Astrocyte (in vitro differentiated cells and primary cell): ENCODE measurements around the gene NAIP. TPM values are rescaled to one million over a fixed set of nuclear protein-coding genes. Genes with fewer than 3 reads are reported as not detected.
"Not testable (repeated sequence)": the region's sequence is repeated elsewhere in the genome, so short reads cannot be mapped to it uniquely, and the experiment has no call there.

Experiments
- DNase-seq: peaks from one replicate; pipeline ENCODE4 v3.0.0-alpha.2; 2010; ENCODE audit warnings: low read depth
- FAIRE-seq: peaks from 2 replicates; lab custom pipeline; 2011; peaks lifted over from hg19 to GRCh38; lab: Jason Lieb, UNC
- H2AFZ ChIP-seq: 2 replicates; pipeline ENCODE4 v1.6.0; 2012; ENCODE audit warnings: low read depth, low read length, inconsistent platforms
- H3K27ac ChIP-seq: 2 replicates; pipeline ENCODE4 v1.5.1; 2011; ENCODE audit warnings: low read depth, low read length, inconsistent platforms
- H3K27me3 ChIP-seq: 2 replicates; pipeline ENCODE4 v1.6.0; 2011; ENCODE audit warnings: low read length, inconsistent platforms; ENCODE audit not compliant: insufficient read depth
- H3K36me3 ChIP-seq: 2 replicates; pipeline ENCODE4 v1.5.1; 2011; ENCODE audit warnings: low read length, inconsistent platforms; ENCODE audit not compliant: insufficient read depth
- H3K4me1 ChIP-seq: 2 replicates; pipeline ENCODE4 v1.5.1; 2011; ENCODE audit warnings: low read length, inconsistent platforms; ENCODE audit not compliant: insufficient read depth
- H3K4me2 ChIP-seq: 2 replicates; pipeline ENCODE4 v1.6.0; 2012; ENCODE audit warnings: low read length, inconsistent platforms
- H3K4me3 ChIP-seq: 2 replicates; pipeline ENCODE4 v1.5.1; 2011; ENCODE audit warnings: low read depth, mild to moderate bottlenecking, low read length, inconsistent platforms; ENCODE audit not compliant: insufficient read depth
- H3K79me2 ChIP-seq: 2 replicates; pipeline ENCODE4 v1.6.0; 2012; ENCODE audit warnings: mild to moderate bottlenecking, low read length, inconsistent platforms; ENCODE audit not compliant: insufficient read depth
- H3K9ac ChIP-seq: 2 replicates; pipeline ENCODE4 v1.6.0; 2012; ENCODE audit warnings: mild to moderate bottlenecking, low read length, inconsistent platforms
- H3K9me3 ChIP-seq: 2 replicates; pipeline ENCODE4 v1.5.1; 2012; ENCODE audit warnings: low read depth, mild to moderate bottlenecking, low read length, inconsistent platforms; ENCODE audit not compliant: insufficient read depth
- H4K20me1 ChIP-seq: 2 replicates; pipeline ENCODE4 v1.6.0; 2012; ENCODE audit warnings: low read length, inconsistent platforms; ENCODE audit not compliant: insufficient read depth
- H3K27ac Mint-ChIP-seq: one replicate; pipeline ENCODE4 v1.8.0; 2021; ENCODE audit warnings: mild to moderate bottlenecking, mixed read lengths; ENCODE audit not compliant: unreplicated experiment
- H3K27me3 Mint-ChIP-seq: one replicate; pipeline ENCODE4 v1.8.0; 2021; ENCODE audit warnings: low read depth, mixed read lengths; ENCODE audit not compliant: unreplicated experiment
- H3K36me3 Mint-ChIP-seq: one replicate; pipeline ENCODE4 v1.8.0; 2021; ENCODE audit warnings: low read depth, mixed read lengths; ENCODE audit not compliant: unreplicated experiment
- H3K4me1 Mint-ChIP-seq: one replicate; pipeline ENCODE4 v1.8.0; 2021; ENCODE audit warnings: low read depth, mixed read lengths; ENCODE audit not compliant: unreplicated experiment
- H3K4me3 Mint-ChIP-seq: one replicate; pipeline ENCODE4 v1.8.0; 2021; ENCODE audit warnings: mild to moderate bottlenecking, moderate library complexity, mixed read lengths; ENCODE audit not compliant: unreplicated experiment
- H3K9me3 Mint-ChIP-seq: one replicate; pipeline ENCODE4 v1.8.0; 2021; ENCODE audit warnings: mild to moderate bottlenecking, mixed read lengths; ENCODE audit not compliant: unreplicated experiment
- CTCF ChIP-seq: IDR thresholded peaks from 2 replicates; pipeline ENCODE4 v1.5.1; 2011; ENCODE audit warnings: low read depth, mild to moderate bottlenecking, inconsistent platforms, low read length, moderate library complexity; ENCODE audit not compliant: insufficient read depth
- total RNA-seq: library from RNA; stranded (reverse); gene quantifications from 2 replicates; pipeline ENCODE4 v1.2.1, GENCODE V29; 2021

Gene NAIP
- total RNA-seq, 1 donor from 2014 or later = 6.0 TPM

- H2AFZ ChIP-seq, H3K4me1 ChIP-seq, H3K36me3 Mint-ChIP-seq, H3K27me3 ChIP-seq, H3K9me3 Mint-ChIP-seq, H3K4me3 Mint-ChIP-seq, H3K9me3 ChIP-seq, H3K4me1 Mint-ChIP-seq, H3K4me3 ChIP-seq, FAIRE-seq, H3K4me2 ChIP-seq, H3K27me3 Mint-ChIP-seq, H3K79me2 ChIP-seq, H3K36me3 ChIP-seq, DNase-seq, H4K20me1 ChIP-seq, H3K27ac ChIP-seq, H3K27ac Mint-ChIP-seq, H3K9ac ChIP-seq: not testable (repeated sequence)
Observed at GRCh38 chr5:71031046-71031776, 6.1 kb upstream of the NAIP start.

GRCh38 chr5:71020643-71021042, 4.5 kb downstream of the NAIP start:
- H3K36me3 Mint-ChIP-seq, FAIRE-seq, DNase-seq: not testable (repeated sequence)

GRCh38 chr5:71018376-71019005, 6.6 kb downstream of the NAIP start:
- H3K27ac ChIP-seq, FAIRE-seq, H3K79me2 ChIP-seq, H3K27ac Mint-ChIP-seq, H3K4me3 Mint-ChIP-seq, H3K4me1 ChIP-seq, H3K9me3 ChIP-seq, H3K36me3 Mint-ChIP-seq, H4K20me1 ChIP-seq, DNase-seq, H3K4me2 ChIP-seq, H3K4me3 ChIP-seq, H3K27me3 ChIP-seq, H3K9me3 Mint-ChIP-seq, H3K36me3 ChIP-seq, H3K4me1 Mint-ChIP-seq, H2AFZ ChIP-seq, H3K9ac ChIP-seq, H3K27me3 Mint-ChIP-seq: not testable (repeated sequence)

More at GRCh38 chr5:71020643-71021042, 4.5 kb downstream of the NAIP start:
- H3K27ac ChIP-seq, H3K9ac ChIP-seq, H3K79me2 ChIP-seq, H3K4me1 Mint-ChIP-seq, H3K27me3 ChIP-seq, H2AFZ ChIP-seq, H3K27ac Mint-ChIP-seq, H3K9me3 Mint-ChIP-seq, H3K4me1 ChIP-seq, H4K20me1 ChIP-seq, H3K4me3 Mint-ChIP-seq, H3K27me3 Mint-ChIP-seq, H3K36me3 ChIP-seq, H3K4me3 ChIP-seq, H3K4me2 ChIP-seq, H3K9me3 ChIP-seq: not testable (repeated sequence)

GRCh38 chr5:71014176-71014575, 11.0 kb downstream of the NAIP start:
- H3K79me2 ChIP-seq = no peaks in the 10 kb centered on the region
- H3K27me3 ChIP-seq = peaks cover 3% of the 10 kb centered on the region
- Mint-ChIP-seq H3K4me1 (no peaks in the 10 kb centered on the region), H3K27me3 (no peaks in the 10 kb centered on the region), H3K9me3 (no peaks in the 10 kb centered on the region), H3K4me3 (no peak overlapping the region), H3K36me3 (no peaks in the 10 kb centered on the region), H3K27ac (no peak overlapping the region)
- FAIRE-seq = no peak
- no peak overlapping the region for H2AFZ ChIP-seq
- H3K27ac ChIP-seq = no peak overlapping the region
- no peaks in the 10 kb centered on the region for H3K36me3 ChIP-seq
- H3K9me3 ChIP-seq = no peaks in the 10 kb centered on the region
- no peak overlapping the region for H3K9ac ChIP-seq
- H3K4me3 ChIP-seq = no peak overlapping the region
- no peaks in the 10 kb centered on the region for H4K20me1 ChIP-seq
- no peak for DNase-seq
- no peak overlapping the region for H3K4me2 ChIP-seq
- H3K4me1 ChIP-seq = no peaks in the 10 kb centered on the region
- TF ChIP-seq CTCF = no peak
